Mammary epithelial cell (primary cell): Measurements from ENCODE around the gene SMPD4.
"Not testable (repeated sequence)": the region's sequence is repeated elsewhere in the genome, so short reads cannot be mapped to it uniquely, and the experiment has no call there.

Source experiments
- EZH2 ChIP-seq: IDR thresholded peaks from 2 replicates; pipeline ENCODE4 v1.6.1; 2012; ENCODE audit warnings: low read length, inconsistent platforms, borderline replicate concordance
- TF ChIP-seq, protein P1 (sequence below), 2 donors: IDR thresholded peaks in 1 of 2; conservative IDR thresholded peaks in 1 of 2; 2 replicates each; pipeline ENCODE4 v1.5.1; 2011 to 2012; ENCODE audit warnings: inconsistent platforms in 2 of 2, low read length in 2 of 2, mild to moderate bottlenecking in 2 of 2, control low read depth in 1 of 2, low read depth in 1 of 2; ENCODE audit not compliant: insufficient read depth in 1 of 2; ENCODE audit errors: extremely low read depth in 1 of 2

DNA sequence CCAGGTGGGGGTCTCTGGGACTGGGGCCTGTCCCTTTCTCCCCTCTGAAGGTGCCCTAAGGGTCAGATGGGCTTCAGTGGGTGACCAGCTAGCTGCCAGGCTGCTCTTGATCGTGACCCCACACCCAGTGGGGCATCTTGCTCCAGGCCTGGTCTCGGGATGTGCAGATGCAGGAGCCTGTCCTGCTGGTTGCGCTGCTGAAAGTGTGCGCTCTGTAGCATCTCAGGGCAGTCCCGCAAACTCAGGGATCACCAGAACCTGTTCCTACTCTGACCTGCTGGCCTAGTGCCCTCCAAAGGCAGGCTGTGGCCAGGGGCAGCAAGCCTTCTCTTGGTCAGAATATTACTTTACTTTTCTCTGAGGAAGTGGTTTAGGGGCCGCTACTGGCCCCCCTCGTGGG lies 40.9 kb downstream of the SMPD4 start:
- TF ChIP-seq, protein P1, sequence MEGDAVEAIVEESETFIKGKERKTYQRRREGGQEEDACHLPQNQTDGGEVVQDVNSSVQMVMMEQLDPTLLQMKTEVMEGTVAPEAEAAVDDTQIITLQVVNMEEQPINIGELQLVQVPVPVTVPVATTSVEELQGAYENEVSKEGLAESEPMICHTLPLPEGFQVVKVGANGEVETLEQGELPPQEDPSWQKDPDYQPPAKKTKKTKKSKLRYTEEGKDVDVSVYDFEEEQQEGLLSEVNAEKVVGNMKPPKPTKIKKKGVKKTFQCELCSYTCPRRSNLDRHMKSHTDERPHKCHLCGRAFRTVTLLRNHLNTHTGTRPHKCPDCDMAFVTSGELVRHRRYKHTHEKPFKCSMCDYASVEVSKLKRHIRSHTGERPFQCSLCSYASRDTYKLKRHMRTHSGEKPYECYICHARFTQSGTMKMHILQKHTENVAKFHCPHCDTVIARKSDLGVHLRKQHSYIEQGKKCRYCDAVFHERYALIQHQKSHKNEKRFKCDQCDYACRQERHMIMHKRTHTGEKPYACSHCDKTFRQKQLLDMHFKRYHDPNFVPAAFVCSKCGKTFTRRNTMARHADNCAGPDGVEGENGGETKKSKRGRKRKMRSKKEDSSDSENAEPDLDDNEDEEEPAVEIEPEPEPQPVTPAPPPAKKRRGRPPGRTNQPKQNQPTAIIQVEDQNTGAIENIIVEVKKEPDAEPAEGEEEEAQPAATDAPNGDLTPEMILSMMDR (conservative IDR thresholded peaks at IDR 0.05 in 1 of 2, IDR thresholded peaks at IDR 0.05 in 1 of 2; ENCODE audit: extremely low read depth in 1 of 2, insufficient read depth in 1 of 2, low read depth in 1 of 2, low read length in 2 of 2): not testable (repeated sequence)
- not testable (repeated sequence) for TF ChIP-seq EZH2
